ENCODE measurements around the gene TEKTIP1. TPM values are rescaled to one million over a fixed set of nuclear protein-coding genes. Genes with fewer than 3 reads are reported as not detected.

The TEKTIP1 gene
- total and polyA plus RNA-seq, 9 of the 15 experiments (the other 6 are each of a cell fraction or from before 2014, with no cell fraction given): 0.66 TPM; not detected in 8

- Histone ChIP-seq H3K4me1 (replicated peaks in 1 of 2; ENCODE audit: control insufficient read depth in 2 of 2, insufficient read depth in 2 of 2, low read length in 2 of 2) (peaks cover 25 to 62% of the 10 kb centered on the region in 2 experiments), H3K27ac (ENCODE audit: extremely low read depth, low read depth, low read length) (no peak overlapping the region), H3K9me3 (replicated peaks; ENCODE audit: control insufficient read depth, insufficient read depth, low read depth, low read length) (no peaks in the 10 kb centered on the region), H3K79me2 (ENCODE audit: control insufficient read depth, insufficient read depth, low read length) (peaks cover 20% of the 10 kb centered on the region), H3K36me3 (ENCODE audit: control insufficient read depth, insufficient read depth, low read length) (peaks cover 31% of the 10 kb centered on the region), H3K9me1 (ENCODE audit: control insufficient read depth, insufficient read depth, low read length) (no peaks in the 10 kb centered on the region), H3K27me3 (ENCODE audit: control insufficient read depth in 2 of 2, insufficient read depth in 2 of 2, low read length in 2 of 2) (no peaks in the 10 kb centered on the region), H3K4me2 (ENCODE audit: insufficient read depth, low read length) (peak overlapping the region; percentile 53), H4K20me1 (replicated peaks; ENCODE audit: control insufficient read depth, insufficient read depth, low read length) (peaks cover 3% of the 10 kb centered on the region; the same call in 1 of the 2 replicates), H3K4me3 (peak overlapping the region; percentile 98), H2AFZ (ENCODE audit: low read depth, low read length) (peak overlapping the region; percentile 37), H3K9ac (ENCODE audit: insufficient read depth in 1 of 2, low read depth in 2 of 2, low read length in 2 of 2) (peak overlapping the region in 1 of 2 experiments; percentile 22; a peak in 2 of 4 replicates)
- intact Hi-C loops (cut with micrococcal nuclease): loop anchor here (2.0 kb wide), 1 partner anchor 15 kb away; the partner anchor contains the start of gene MFSD12
- 7% methylated on average over 40 of the region's 48 CpGs for WGBS (ENCODE audit: insufficient coverage, low coverage, missing lambda C conversion rate)
- BruUV-seq (replicated peaks): no TSS peak
- peak; percentile 93 to 100 (median 96) for DNase-seq (ENCODE audit: extremely low read depth in 1 of 4, low spot score in 3 of 4)
- peak; percentile 99 for FAIRE-seq
- in situ Hi-C loops (cut with MboI): no loop called here
- ATAC-seq: peak; percentile 92
- POLR2A ChIA-PET: no interaction called here
- CTCF ChIA-PET (ENCODE audit: low intra/inter-chr PET ratio): no interaction called here
- TF ChIP-seq SIN3A (IDR thresholded peaks at IDR 0.05; ENCODE audit: borderline replicate concordance in 2 of 2, control insufficient read depth in 1 of 2, low read depth in 2 of 2, low read length in 2 of 2): no peak
- TF ChIP-seq PTTG1 (tag; IDR thresholded peaks at IDR 0.05; ENCODE audit: low read depth): no peak
- no peak for TF ChIP-seq ZNF121 (CRISPR knock-in tag; conservative IDR thresholded peaks at IDR 0.05)
- TF ChIP-seq PCBP1 (IDR thresholded peaks at IDR 0.05; ENCODE audit: low read depth, low read length, poor library complexity, severe bottlenecking): no peak
- TF ChIP-seq POLR2AphosphoS5 (IDR thresholded peaks at IDR 0.05; ENCODE audit: control insufficient read depth, insufficient read depth, low read depth, low read length): no peak
- TF ChIP-seq HDGF (IDR thresholded peaks at IDR 0.05): no peak
- TF ChIP-seq SIN3B (IDR thresholded peaks at IDR 0.05; ENCODE audit: low read depth): no peak
- TF ChIP-seq MEIS2 (IDR thresholded peaks at IDR 0.05; ENCODE audit: partially characterized antibody): no peak
- TF ChIP-seq RCOR1 (IDR thresholded peaks at IDR 0.05; ENCODE audit: borderline replicate concordance in 1 of 2, low read depth in 2 of 2, low read length in 2 of 2): peak in 1 of 2 experiments; percentile 66; a peak in 1 of 4 replicates
- no peak for TF ChIP-seq GABPB2 (CRISPR knock-in tag; conservative IDR thresholded peaks at IDR 0.05)
- TF ChIP-seq NUFIP1 (IDR thresholded peaks at IDR 0.05; ENCODE audit: partially characterized antibody): no peak
- TF ChIP-seq MAFK (IDR thresholded peaks at IDR 0.05; ENCODE audit: low read length): no peak
- peak; percentile 57 for TF ChIP-seq PKNOX1 (IDR thresholded peaks at IDR 0.05)
- no peak for TF ChIP-seq SRSF1 (IDR thresholded peaks at IDR 0.05; ENCODE audit: low read depth, low read length)
- no peak for TF ChIP-seq ELK3 (CRISPR knock-in tag; IDR thresholded peaks at IDR 0.05)
- TF ChIP-seq XRCC5 (IDR thresholded peaks at IDR 0.05; ENCODE audit: low read depth, low read length): no peak
- peak in 1 of 2 experiments; percentile 58; a peak in 1 of 4 replicates for TF ChIP-seq SRF (CRISPR knock-in tag; IDR thresholded peaks at IDR 0.05)
- no peak for TF ChIP-seq RFX7 (CRISPR knock-in tag; IDR thresholded peaks at IDR 0.05)
- no peak for TF ChIP-seq NCOR1 (IDR thresholded peaks at IDR 0.05)
- TF ChIP-seq PHTF2 (CRISPR knock-in tag; IDR thresholded peaks at IDR 0.05): no peak
- TF ChIP-seq HES1 (IDR thresholded peaks at IDR 0.05; ENCODE audit: low read depth): peak; percentile 75
Observed at GRCh38 chr19:3572132-3572854, 33.3 kb downstream of the TEKTIP1 start.

Data from K562 (cell line).